K562 treated with DMSO at 1 percent for 12 hours (cell line): Measurements from ENCODE around the gene GPER1. TPM values are rescaled to one million over a fixed set of nuclear protein-coding genes. Genes with fewer than 3 reads are reported as not detected.

Experiments
- total RNA-seq: library from RNA; unstranded; fragments of 300-600 nt; gene quantifications from 2 replicates; pipeline ENCODE4 v1.2.3, GENCODE V29; 2022; ENCODE audit not compliant: insufficient read depth

Gene GPER1
- total RNA-seq, result 0.45 and 0.73 TPM in 2 replicates

GRCh38 chr7:1087952-1088920 is at the start of gene GPER1:
TSS of gene GPER1 (plus strand) at chr7:1088113. CDS start at chr7:1091729, 3,616 bp downstream.

GRCh38 chr7:1044189-1045068 is 43.5 kb upstream of the GPER1 start, which contains the start of gene GPR146:
TSS of gene GPR146 (plus strand) at chr7:1044546. CDS start at chr7:1057516, 12,970 bp downstream.

Other genes starting within 250 kb of the GPER1 start
- gene GET4, start 211.6 kb upstream of the GPER1 start, total RNA-seq, result 110 TPM in 2 replicates
- 0.78 and 1.3 TPM in 2 replicates for gene ADAP1, start 133.4 kb upstream of the GPER1 start, total RNA-seq
- gene COX19, start 112.6 kb upstream of the GPER1 start, total RNA-seq, result 4.8 and 9.5 TPM in 2 replicates
- not detected in 2 replicates for gene CYP2W1, start 104.9 kb upstream of the GPER1 start, total RNA-seq
- 1.9 and 6.7 TPM in 2 replicates for gene GPR146, start 43.6 kb upstream of the GPER1 start, total RNA-seq
- 24.9 and 28.5 TPM in 2 replicates for gene ZFAND2A, start 72.1 kb downstream of the GPER1 start, total RNA-seq
- not detected in 2 replicates for gene UNCX, start 144.8 kb downstream of the GPER1 start, total RNA-seq